Inferior parietal cortex (tissue), 1 donor: ENCODE measurements around the gene DNAI7.

ENCODE experiments used
- DNase-seq: peaks from one replicate; pipeline ENCODE4 v3.0.0-alpha.2; 2016; ENCODE audit errors: extremely low spot score

The DNAI7 gene

GRCh38 chr12:25100194-25101091 lies 94.5 kb downstream of the DNAI7 start:
- no peak for DNase-seq

GRCh38 chr12:25099010-25099409 lies 96.0 kb downstream of the DNAI7 start:
- DNase-seq: no peak

GRCh38 chr12:25089738-25090137 lies 105.2 kb downstream of the DNAI7 start:
- DNase-seq: no peak

GRCh38 chr12:25087596-25087995 lies 107.4 kb downstream of the DNAI7 start:
- DNase-seq: no peak

- no peak for DNase-seq
Measured at GRCh38 chr12:25084816-25085215, 110.1 kb downstream of the DNAI7 start.

GRCh38 chr12:25083211-25083610 lies 111.7 kb downstream of the DNAI7 start:
- DNase-seq: no peak

- DNase-seq: no peak
Measured at GRCh38 chr12:25082628-25083027, 112.3 kb downstream of the DNAI7 start.

- no peak for DNase-seq
Measured at GRCh38 chr12:25079393-25079792, 115.6 kb downstream of the DNAI7 start.

GRCh38 chr12:25074954-25075353 lies 120.0 kb downstream of the DNAI7 start:
- DNase-seq: no peak

GRCh38 chr12:25074113-25074512 lies 120.8 kb downstream of the DNAI7 start:
- no peak for DNase-seq

- no peak for DNase-seq
Measured at GRCh38 chr12:25072906-25073650, 121.9 kb downstream of the DNAI7 start.

- DNase-seq: no peak
Measured at GRCh38 chr12:25071366-25071765, 123.6 kb downstream of the DNAI7 start.

GRCh38 chr12:25069224-25069623 lies 125.7 kb downstream of the DNAI7 start:
- no peak for DNase-seq

GRCh38 chr12:25065035-25065434 lies 129.9 kb downstream of the DNAI7 start:
- no peak for DNase-seq

- no peak for DNase-seq
Measured at GRCh38 chr12:25063873-25064628, 130.9 kb downstream of the DNAI7 start.

GRCh38 chr12:25058658-25059058 lies 136.3 kb downstream of the DNAI7 start:
- DNase-seq: no peak
